Measurements from ENCODE around the gene ILF2.

Gene ILF2

DNA sequence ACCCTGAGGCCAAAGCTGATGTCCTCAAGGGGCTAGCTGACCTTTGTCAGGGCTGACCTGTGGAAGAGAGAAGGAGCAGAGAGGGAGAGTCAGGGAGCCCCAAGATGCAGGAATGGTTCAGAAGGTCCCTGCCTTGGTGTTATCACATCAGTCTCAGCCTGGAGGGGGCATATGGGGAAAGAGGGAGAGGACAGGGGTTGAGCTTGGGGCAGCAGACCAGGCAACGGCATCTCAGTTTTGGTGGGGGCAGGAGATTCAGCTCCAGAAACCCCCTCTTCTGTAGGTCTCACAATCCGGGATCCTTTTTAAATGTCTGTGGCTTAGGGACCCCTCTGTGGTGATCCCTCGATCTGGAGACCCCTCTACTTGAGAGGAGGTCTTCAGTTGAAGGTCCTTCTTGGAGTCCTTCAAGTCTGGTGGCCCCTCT, 44.3 kb downstream of the ILF2 start:
- no peak for DNase-seq

DNA sequence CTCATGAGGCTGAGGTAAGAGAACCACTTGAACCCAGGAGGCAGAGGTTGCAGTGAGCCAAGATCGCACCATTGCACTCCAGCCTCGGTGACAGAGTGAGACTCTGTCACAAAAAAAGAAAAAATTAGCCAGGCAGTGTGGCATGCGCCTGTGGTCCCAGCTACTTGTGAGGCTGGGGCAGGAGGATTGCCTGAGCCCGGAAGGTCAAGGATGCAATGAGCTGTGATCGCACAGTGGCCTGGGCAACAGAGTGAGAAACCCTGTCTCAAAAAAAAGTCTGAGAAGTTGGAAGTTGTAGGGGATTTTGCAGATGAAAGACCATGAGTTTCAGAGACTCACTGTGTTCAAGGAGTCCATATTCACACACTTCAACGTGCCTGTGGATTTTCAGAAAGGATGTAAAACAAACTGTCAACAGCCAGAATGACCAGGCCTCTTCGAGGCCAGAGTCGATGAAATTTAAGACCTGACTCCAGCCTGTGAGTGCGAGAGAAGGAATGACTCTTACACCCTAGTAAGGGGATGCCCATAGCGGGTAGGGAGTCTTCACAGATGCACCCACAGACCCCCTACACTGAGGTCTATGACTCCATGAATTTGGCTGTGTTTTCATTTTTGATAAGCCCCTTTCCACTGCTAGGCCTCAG, 45.7 kb downstream of the ILF2 start:
- no peak for DNase-seq

DNA sequence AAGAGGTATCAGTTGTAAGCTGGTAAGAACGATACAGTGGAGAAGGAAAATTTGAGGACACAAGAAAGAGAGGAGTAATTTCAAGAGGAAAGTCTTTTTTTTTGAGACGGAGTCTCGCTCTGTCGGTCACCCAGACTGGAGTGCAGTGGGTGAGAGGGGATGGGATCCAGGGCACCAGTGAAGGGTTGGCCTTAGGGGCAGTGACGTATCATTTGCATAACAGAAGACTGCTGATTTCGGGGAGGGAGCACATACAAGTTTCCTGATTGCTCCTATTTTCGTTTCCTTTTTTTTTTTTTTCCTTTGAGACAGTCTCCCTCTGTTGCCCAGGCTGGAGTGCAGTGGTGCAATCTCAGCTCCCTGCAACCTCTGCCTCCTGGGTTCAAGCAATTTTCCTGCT, 47.7 kb downstream of the ILF2 start:
- no peak for DNase-seq

DNA sequence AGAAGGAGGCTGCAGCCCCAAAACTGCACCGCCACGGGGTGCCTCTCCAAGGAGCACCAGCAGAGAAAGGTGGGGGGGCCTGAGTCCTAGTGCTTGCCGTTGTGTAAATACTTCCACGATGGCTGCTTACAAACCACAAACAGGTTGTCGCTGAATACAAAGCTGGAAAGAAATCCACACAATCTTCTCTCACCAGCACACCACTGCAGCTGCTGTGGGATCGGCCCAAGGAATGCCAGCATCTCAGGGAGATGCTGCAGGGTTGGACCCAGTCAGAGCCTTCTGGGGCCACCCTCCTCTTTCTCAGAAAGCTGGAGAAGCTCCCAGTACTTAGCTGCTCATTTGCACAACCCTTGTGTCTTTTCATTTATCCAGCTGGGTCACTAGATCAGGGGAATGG, 51.6 kb downstream of the ILF2 start:
- no peak for DNase-seq

DNA sequence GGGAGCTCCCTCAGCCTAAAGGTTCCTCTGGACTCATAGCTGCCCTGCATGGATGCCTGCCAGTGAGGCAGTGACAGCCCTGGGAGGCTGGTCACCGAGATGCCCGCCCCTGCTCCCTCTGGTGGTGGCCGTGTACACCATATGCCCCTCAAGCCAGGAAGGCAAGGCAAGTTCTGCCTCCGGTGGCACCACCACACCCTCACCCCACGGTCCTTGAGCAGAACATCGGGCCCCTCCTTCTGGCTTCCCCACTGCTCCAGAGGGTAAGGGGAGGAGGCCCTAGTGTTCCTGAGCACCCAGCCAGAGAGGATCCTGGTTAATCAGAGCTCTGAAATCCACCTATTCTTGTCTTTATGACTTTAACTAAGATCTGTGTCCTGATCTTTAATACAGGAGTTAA, 53.1 kb downstream of the ILF2 start:
- no peak for DNase-seq

DNA sequence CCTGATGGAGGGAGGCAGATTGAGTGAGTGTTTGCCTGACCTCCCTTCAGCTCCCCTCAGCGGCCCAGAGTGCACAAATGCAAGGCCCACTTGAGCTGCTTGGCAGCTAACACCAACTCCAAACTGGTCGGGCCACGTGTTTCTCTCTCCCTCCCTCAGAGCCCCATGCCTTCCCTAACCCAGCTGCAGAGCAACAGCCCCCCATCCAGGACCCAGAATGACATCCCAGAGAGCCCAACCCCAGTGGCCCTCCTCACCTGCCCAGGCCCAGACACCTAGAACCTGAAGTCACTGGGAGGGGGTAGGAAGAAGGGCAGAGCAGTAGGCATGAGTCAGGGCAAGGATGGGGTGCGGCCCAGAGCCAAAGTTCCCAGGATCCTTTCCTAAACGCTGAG, 53.9 kb downstream of the ILF2 start:
- no peak for DNase-seq

DNA sequence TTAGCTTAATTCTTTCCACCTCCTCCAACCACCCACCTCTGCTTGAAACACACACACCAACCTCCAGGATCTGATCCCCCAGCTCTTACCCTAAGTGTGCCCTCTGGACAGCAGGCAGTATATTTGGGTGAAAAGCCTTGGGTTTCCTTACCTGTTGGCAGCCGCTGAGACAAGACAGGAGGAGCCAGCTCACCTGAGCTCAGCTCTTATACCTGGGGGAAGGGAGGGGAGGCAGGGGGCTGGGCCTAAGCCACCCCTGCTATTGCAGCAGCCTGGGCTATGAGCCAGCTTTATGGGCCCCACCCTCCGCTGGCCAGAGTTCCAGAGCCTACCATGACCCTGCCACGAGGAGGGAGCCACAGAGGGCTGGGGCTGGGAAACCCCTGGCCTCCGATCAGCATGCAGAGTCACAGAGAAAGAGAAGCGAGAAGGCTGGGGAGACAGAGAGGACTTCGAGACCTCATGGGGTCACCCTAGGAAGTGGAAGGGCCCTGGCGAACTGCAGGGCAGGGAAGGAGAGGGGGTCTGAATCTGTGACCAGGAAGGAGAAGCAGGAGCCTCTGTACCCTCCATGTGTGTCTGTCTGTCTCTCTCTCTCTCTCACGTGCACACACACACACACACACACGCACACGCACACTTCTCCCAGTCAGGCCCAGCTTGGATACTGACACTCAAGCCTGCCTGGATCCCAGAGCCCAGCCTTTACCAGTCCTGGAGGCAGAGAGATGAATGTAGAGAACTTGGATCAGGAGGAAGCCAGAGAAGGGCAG, 54.5 kb downstream of the ILF2 start, which contains the start of gene S100A14:
Gene S100A14 (minus strand): TSS at position 182 of the 773 bp plus-strand sequence. CDS start 467 bp downstream, outside the sequence.
- no peak for DNase-seq

DNA sequence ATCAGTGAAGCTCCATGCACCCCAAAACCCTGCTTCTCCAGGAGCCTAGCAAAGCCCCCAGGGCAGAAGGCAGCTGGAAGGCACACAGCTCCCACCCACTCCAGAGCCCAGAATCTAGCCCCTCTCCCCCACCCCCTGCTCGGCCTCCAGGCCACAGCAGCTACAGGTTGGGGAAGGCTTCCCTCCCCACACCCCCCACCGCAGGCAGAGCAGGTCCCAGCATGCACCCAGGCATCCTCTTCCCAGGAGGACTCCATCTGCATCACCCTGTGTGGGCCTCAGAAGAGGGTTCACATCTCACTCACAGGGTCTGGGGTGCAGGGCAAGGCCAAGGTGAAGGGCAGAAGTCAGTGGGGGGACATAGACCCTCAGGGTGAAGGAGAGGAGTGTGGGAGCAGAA, 55.4 kb downstream of the ILF2 start:
- no peak for DNase-seq

DNA sequence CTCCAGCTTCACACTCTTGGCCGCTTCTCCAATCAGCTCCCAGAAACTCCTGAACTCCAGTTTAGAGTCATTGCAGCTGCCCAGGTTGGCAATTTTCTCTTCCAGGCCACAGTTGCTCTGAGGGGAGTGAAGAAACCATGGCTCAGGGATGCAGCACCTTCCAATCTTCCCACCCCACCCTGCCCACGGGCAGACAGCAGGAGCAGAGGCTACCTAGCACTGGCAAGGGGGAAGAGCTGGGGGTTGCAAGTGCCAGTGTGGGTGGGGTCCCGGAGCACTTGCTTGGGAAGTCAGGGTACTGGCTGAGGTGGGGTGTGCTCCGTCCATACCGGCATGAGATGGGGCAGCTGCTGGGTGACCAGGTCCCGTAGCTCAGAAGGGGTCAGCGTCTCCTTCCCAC, 55.9 kb downstream of the ILF2 start:
- DNase-seq: no peak

DNA sequence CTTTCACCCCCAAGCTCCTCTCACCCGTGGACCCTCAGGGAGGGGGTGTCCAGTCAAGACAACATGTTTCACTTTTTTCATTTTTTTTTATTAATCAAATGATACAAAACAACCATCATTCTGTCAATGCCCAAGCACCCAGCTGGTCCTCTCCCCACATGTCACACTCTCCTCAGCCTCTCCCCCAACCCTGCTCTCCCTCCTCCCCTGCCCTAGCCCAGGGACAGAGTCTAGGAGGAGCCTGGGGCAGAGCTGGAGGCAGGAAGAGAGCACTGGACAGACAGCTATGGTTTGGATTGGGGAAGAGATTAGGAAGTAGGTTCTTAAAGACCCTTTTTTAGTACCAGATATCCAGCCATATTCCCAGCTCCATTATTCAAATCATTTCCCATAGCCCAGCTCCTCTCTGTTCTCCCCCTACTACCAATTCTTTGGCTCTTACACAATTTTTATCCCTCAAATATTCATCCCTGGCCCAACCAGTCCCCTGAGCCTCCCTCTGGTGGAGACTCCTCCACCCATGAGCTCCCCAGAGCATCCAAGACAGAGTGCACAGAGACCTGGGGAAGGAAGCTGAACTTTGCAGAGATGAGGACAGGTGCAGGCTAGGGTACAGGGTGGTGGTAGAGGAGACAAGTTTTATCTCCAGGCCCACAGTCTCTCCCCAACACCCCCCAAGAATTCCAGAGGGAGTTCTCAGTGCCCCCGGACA, 56.4 kb downstream of the ILF2 start:
- DNase-seq: no peak

DNA sequence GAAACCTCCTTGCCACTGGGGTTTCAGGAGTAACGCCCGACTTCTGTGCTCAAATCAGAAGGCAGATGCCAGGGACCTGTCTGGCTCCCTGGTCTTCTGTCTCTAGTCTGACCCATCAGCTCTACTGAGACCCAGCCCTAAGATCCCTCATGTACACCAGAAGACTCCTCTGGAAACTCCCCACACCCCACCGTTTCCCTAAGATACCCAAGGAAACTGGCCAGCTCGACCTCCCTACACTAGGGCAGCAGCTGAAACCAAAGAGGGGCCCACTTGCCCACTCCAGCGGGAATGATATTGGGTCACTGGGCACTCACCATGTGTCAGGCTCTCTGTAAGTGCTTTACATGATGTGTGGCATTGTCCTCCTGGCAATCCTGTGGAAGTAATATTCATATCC, 57.4 kb downstream of the ILF2 start:
- no peak for DNase-seq

DNA sequence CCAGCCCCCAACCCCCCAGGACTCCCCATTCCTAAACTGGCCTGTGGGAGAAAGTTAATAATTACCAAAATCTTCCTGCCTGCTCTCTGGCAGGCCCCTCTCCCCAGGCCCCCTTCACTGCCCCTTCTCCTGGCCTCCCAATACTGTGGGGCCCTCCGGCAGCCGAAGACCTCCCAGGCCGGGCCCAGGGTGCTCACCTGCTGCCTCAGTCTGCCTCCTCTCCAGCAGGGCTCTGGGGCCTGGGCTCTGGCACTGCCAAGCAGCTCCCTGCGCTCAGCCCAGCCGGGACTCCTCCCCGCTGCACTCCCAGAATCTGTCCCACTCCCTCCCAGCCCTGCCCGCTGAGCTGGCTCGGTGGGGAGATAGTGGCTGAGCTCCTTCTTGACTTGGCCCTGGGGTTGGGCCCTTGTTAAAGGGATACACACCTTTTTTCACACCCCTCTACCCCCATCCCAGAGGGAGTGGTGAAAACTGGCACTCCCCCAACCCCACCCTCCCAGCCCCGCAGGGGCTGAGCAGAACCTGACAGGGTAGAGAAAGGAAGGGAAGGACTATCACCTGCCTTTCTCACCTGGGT, 58.0 kb downstream of the ILF2 start, which contains the start of gene S100A16:
Gene S100A16 (minus strand): TSS at position 383 of the 577 bp plus-strand sequence. CDS start 4,986 bp downstream, outside the sequence.
- no peak for DNase-seq

DNA sequence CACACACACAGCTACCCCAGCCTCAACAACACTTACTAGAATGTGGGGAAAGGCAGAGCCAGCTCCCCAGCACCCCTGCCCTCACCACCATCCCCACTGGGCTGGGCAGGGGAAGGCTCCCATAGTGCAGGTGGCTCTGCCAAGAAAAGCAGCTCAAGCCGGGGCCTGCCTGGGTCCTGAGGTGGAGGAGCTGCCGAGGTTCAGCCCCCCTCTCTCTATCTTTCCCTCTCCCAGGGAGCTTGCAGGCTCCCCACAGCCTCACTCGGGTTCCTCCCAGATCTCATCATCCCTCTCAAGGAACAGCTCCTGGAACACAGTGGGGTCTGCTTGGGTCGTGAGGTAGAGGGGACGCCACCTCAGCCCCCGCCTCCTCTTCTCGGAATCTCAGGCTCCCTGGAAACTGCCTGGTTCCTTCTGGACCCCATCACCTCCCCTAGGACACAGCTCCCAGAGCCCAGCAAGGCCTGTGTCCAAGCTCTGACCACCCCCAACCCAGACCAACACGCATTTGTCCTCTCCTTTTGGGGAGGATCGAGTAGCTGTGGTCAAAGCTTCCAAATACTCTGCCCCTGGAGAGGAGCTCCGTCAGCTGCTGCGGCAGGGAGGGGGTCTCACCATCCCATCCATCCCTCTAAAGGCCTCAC, 58.6 kb downstream of the ILF2 start:
- no peak for DNase-seq
